NOMO-1 treated with DMSO at 0.1 percent for 48 hours (cell line): ENCODE data around the gene TRAPPC12.
"Not testable (repeated sequence)": the region's sequence is repeated elsewhere in the genome, so short reads cannot be mapped to it uniquely, and the experiment has no call there.

Experiments
- DNase-seq: peaks from one replicate; lab custom pipeline; 2025; ENCODE audit not compliant: unreplicated experiment; lab: John Stamatoyannopoulos, UW

TRAPPC12 gene

GRCh38 chr2:3483227-3483985 is 103.9 kb downstream of the TRAPPC12 start:
- no peak for DNase-seq

GRCh38 chr2:3483986-3484960 is 104.8 kb downstream of the TRAPPC12 start:
- DNase-seq, result no peak

- no peak for DNase-seq
Observed at GRCh38 chr2:3485166-3485565, 105.7 kb downstream of the TRAPPC12 start.

- DNase-seq, result no peak
Observed at GRCh38 chr2:3486047-3487027, 106.8 kb downstream of the TRAPPC12 start.

- no peak for DNase-seq
Observed at GRCh38 chr2:3487028-3487425, 107.5 kb downstream of the TRAPPC12 start.

- no peak for DNase-seq
Observed at GRCh38 chr2:3487432-3487831, 107.9 kb downstream of the TRAPPC12 start.

GRCh38 chr2:3488061-3488531 is 108.6 kb downstream of the TRAPPC12 start:
- no peak for DNase-seq

GRCh38 chr2:3488855-3489763 is 109.6 kb downstream of the TRAPPC12 start:
- DNase-seq, result no peak

GRCh38 chr2:3489764-3490115 is 110.2 kb downstream of the TRAPPC12 start:
- DNase-seq, result no peak

GRCh38 chr2:3490191-3491170 is 111.0 kb downstream of the TRAPPC12 start:
- no peak for DNase-seq

- no peak for DNase-seq
Observed at GRCh38 chr2:3491306-3491705, 111.8 kb downstream of the TRAPPC12 start.

GRCh38 chr2:3491716-3492474 is 112.4 kb downstream of the TRAPPC12 start:
- DNase-seq, result no peak

GRCh38 chr2:3492475-3492787 is 112.9 kb downstream of the TRAPPC12 start:
- not testable (repeated sequence) for DNase-seq

- no peak for DNase-seq
Observed at GRCh38 chr2:3492951-3493614, 113.6 kb downstream of the TRAPPC12 start.

GRCh38 chr2:3493615-3494007 is 114.1 kb downstream of the TRAPPC12 start:
- DNase-seq, result no peak

- no peak for DNase-seq
Observed at GRCh38 chr2:3494984-3495666, 115.6 kb downstream of the TRAPPC12 start.

GRCh38 chr2:3496708-3497080 is 117.2 kb downstream of the TRAPPC12 start:
- not testable (repeated sequence) for DNase-seq
